Measurements from ENCODE around the gene CLCN2. TPM values are rescaled to one million over a fixed set of nuclear protein-coding genes. Genes with fewer than 3 reads are reported as not detected.

The CLCN2 gene
- total RNA-seq, 1 experiment from 2014 or later = 22.6 TPM

GRCh38 chr3:184373422-184373821 is 12.0 kb upstream of the CLCN2 start:
- Mint-ChIP-seq H3K36me3 (peaks cover 15% of the 10 kb centered on the region), H3K4me3 (no peak overlapping the region), H3K27ac (no peak overlapping the region), H3K4me1 (peaks cover 69% of the 10 kb centered on the region), H3K9me3 (no peaks in the 10 kb centered on the region), H3K27me3 (ENCODE audit: low read depth) (peaks cover 16% of the 10 kb centered on the region)
- ChIA-PET CTCF (interaction anchor here (0.6 to 4.8 kb wide), 6 partner anchors 8 to 167 kb away, joined by 4 to 183 read pairs (median 55); partner anchors contain the start of gene CHRD), POLR2A (interaction anchor here (0.6 kb wide), 1 partner anchor 167 kb away, joined by 4 read pairs; no protein-coding TSS in a partner anchor)
- TF ChIP-seq USF1 (CRISPR knock-in tag; IDR thresholded peaks at IDR 0.05) = no peak
- DNase-seq (ENCODE audit: low spot score) (no peak), ATAC-seq (no peak)

- ATAC-seq (no peak), DNase-seq (ENCODE audit: low spot score) (no peak)
- POLR2A ChIA-PET = interaction anchor here (0.6 kb wide), 1 partner anchor 167 kb away, joined by 4 read pairs; no protein-coding TSS in a partner anchor
- CTCF ChIA-PET = interaction anchor here (0.9 to 4.8 kb wide), 15 partner anchors 8 to 478 kb away, joined by 3 to 183 read pairs (median 20); partner anchors contain the start of genes CHRD and FAM131A
- H3K36me3 Mint-ChIP-seq = peaks cover 19% of the 10 kb centered on the region
- H3K4me3 Mint-ChIP-seq = no peak overlapping the region
- H3K4me1 Mint-ChIP-seq = peaks cover 64% of the 10 kb centered on the region
- TF ChIP-seq ZNF423 (CRISPR knock-in tag; IDR thresholded peaks at IDR 0.05) (no peak), ZNF232 (CRISPR knock-in tag; IDR thresholded peaks at IDR 0.05) (no peak), USF2 (CRISPR knock-in tag; IDR thresholded peaks at IDR 0.05) (no peak), ATF6 (CRISPR knock-in tag; IDR thresholded peaks at IDR 0.05) (no peak), ELF4 (CRISPR knock-in tag; IDR thresholded peaks at IDR 0.05; ENCODE audit: low read depth) (no peak), ZSCAN18 (CRISPR knock-in tag; IDR thresholded peaks at IDR 0.05) (no peak), ZNF263 (CRISPR knock-in tag; IDR thresholded peaks at IDR 0.05; ENCODE audit: low read depth) (no peak), STAT6 (CRISPR knock-in tag; conservative IDR thresholded peaks at IDR 0.05; ENCODE audit: low read depth) (no peak), ZNF396 (CRISPR knock-in tag; IDR thresholded peaks at IDR 0.05; ENCODE audit: borderline replicate concordance) (no peak), MLX (CRISPR knock-in tag; IDR thresholded peaks at IDR 0.05) (no peak), JUN (CRISPR knock-in tag; IDR thresholded peaks at IDR 0.05) (no peak), NFYB (CRISPR knock-in tag; conservative IDR thresholded peaks at IDR 0.05; ENCODE audit: low read depth) (no peak), KAT7 (CRISPR knock-in tag; IDR thresholded peaks at IDR 0.05; ENCODE audit: borderline replicate concordance) (no peak), NR3C1 (CRISPR knock-in tag; conservative IDR thresholded peaks at IDR 0.05; ENCODE audit: low read depth) (no peak), ETV6 (CRISPR knock-in tag; IDR thresholded peaks at IDR 0.05) (no peak), ZNF121 (CRISPR knock-in tag; IDR thresholded peaks at IDR 0.05) (no peak), FOXP1 (CRISPR knock-in tag; IDR thresholded peaks at IDR 0.05; ENCODE audit: borderline replicate concordance) (no peak), ZNF671 (CRISPR knock-in tag; IDR thresholded peaks at IDR 0.05) (no peak), ARID4B (CRISPR knock-in tag; IDR thresholded peaks at IDR 0.05; ENCODE audit: borderline replicate concordance) (no peak), IRF1 (CRISPR knock-in tag; IDR thresholded peaks at IDR 0.05) (no peak)
- peaks cover 10% of the 10 kb centered on the region for H3K27me3 Mint-ChIP-seq (ENCODE audit: low read depth)
- H3K27ac Mint-ChIP-seq = no peak overlapping the region
- H3K9me3 Mint-ChIP-seq = no peaks in the 10 kb centered on the region
Observed at GRCh38 chr3:184372911-184373310, 11.5 kb upstream of the CLCN2 start.
